ENCODE results near the gene COL6A1. TPM values are rescaled to one million over a fixed set of nuclear protein-coding genes. Genes with fewer than 3 reads are reported as not detected.
A peak's percentile ranks its signal among the peaks of the same experiment; 100 is the strongest.

COL6A1 gene
- polyA plus RNA-seq, 1 of the 3 experiments (the other 2 are of a cell fraction): 107 TPM

GRCh38 chr21:45972353-45972715, 9.2 kb upstream of the COL6A1 start (continued):
- TF ChIP-seq USF2 (IDR thresholded peaks at IDR 0.05; ENCODE audit: borderline replicate concordance, low read depth, low read length) (no peak), SIN3A (IDR thresholded peaks at IDR 0.05; ENCODE audit: borderline replicate concordance, low read depth, low read length) (no peak)

GRCh38 chr21:45972716-45973474, 8.7 kb upstream of the COL6A1 start:
- 15% methylated on average over 4 of the region's 58 CpGs for WGBS (ENCODE audit: low lambda C conversion rate)
- ChIA-PET POLR2A (interaction anchor here (0.6 to 2.5 kb wide), 9 partner anchors 8 to 375 kb away, joined by 3 to 13 read pairs (median 4); partner anchors contain the start of gene COL6A1), CTCF (interaction anchor here (0.6 to 3.5 kb wide), 17 partner anchors 9 to 417 kb away, joined by 3 to 15 read pairs (median 3); partner anchors contain the start of genes COL6A1 and COL6A2)
- Histone ChIP-seq H3K9me3 (no peaks in the 10 kb centered on the region), H3K27me3 (ENCODE audit: insufficient read depth) (no peaks in the 10 kb centered on the region), H3F3A (replicated peaks; ENCODE audit: insufficient read depth) (peaks cover 3% of the 10 kb centered on the region), H3K4me3 (ENCODE audit: low read depth in 2 of 2, low read length in 1 of 2) (peak overlapping the region in 1 of 2 experiments; percentile 41; a peak in 2 of 4 replicates), H3K36me3 (replicated peaks in 1 of 2; ENCODE audit: control insufficient read depth in 1 of 2, insufficient read depth in 2 of 2, low read length in 1 of 2) (no peaks in the 10 kb centered on the region), H4K20me1 (ENCODE audit: insufficient read depth) (no peaks in the 10 kb centered on the region), H3K9ac (no peak overlapping the region; the same call in 1 of the 2 replicates), H3K4me2 (peak overlapping the region; percentile 69), H3K79me2 (ENCODE audit: insufficient read depth) (no peaks in the 10 kb centered on the region), H3K9me2 (no peaks in the 10 kb centered on the region), H3K27ac (ENCODE audit: low read depth in 2 of 2, low read length in 1 of 2) (peak overlapping the region; percentile 27 to 98; a peak in 3 of 4 replicates), H2AFZ (ENCODE audit: low read depth) (peak overlapping the region; percentile 82; the same call in 1 of the 2 replicates), H3K4me1 (ENCODE audit: control insufficient read depth in 1 of 2, insufficient read depth in 2 of 2, low read depth in 1 of 2, low read length in 1 of 2) (peaks cover 23 to 67% of the 10 kb centered on the region in 2 experiments; a peak in 3 of 4 replicates)
- DNase-seq: peak; percentile 80
- TF ChIP-seq MEF2A (IDR thresholded peaks at IDR 0.05; ENCODE audit: borderline replicate concordance, low read depth) (no peak), GABPA (IDR thresholded peaks at IDR 0.05; ENCODE audit: low read depth) (peak; percentile 44; the same call in 1 of the 2 replicates), USF2 (IDR thresholded peaks at IDR 0.05; ENCODE audit: borderline replicate concordance, low read depth, low read length) (no peak), YY1 (IDR thresholded peaks at IDR 0.05; ENCODE audit: low read depth) (no peak), CTCF (IDR thresholded peaks at IDR 0.05) (no peak), REST (IDR thresholded peaks at IDR 0.05; ENCODE audit: low read depth, low read length) (no peak), RXRA (IDR thresholded peaks at IDR 0.05; ENCODE audit: borderline replicate concordance, low read depth) (no peak), FOXJ3 (CRISPR knock-in tag; IDR thresholded peaks at IDR 0.05) (no peak), NRF1 (IDR thresholded peaks at IDR 0.05; ENCODE audit: low read depth, low read length) (no peak), ELF1 (IDR thresholded peaks at IDR 0.05) (no peak), MXI1 (IDR thresholded peaks at IDR 0.05; ENCODE audit: low read depth, low read length) (no peak; the same call in 1 of the 2 replicates), FOXM1 (IDR thresholded peaks at IDR 0.05; ENCODE audit: low read depth) (no peak), MAX (IDR thresholded peaks at IDR 0.05; ENCODE audit: low read depth) (no peak), SIN3A (IDR thresholded peaks at IDR 0.05; ENCODE audit: borderline replicate concordance, low read depth, low read length) (no peak), GATA2 (CRISPR knock-in tag; IDR thresholded peaks at IDR 0.05) (no peak), EZH2phosphoT487 (IDR thresholded peaks at IDR 0.05; ENCODE audit: borderline replicate concordance, low read depth) (no peak), TCF12 (IDR thresholded peaks at IDR 0.05) (peak; percentile 68), NFIC (IDR thresholded peaks at IDR 0.05; ENCODE audit: borderline replicate concordance) (0 out of 2 replicates have a peak, but pooled peaks have one; percentile 14), EP300 (IDR thresholded peaks at IDR 0.05; ENCODE audit: borderline replicate concordance in 1 of 2, low read depth in 1 of 2, low read length in 1 of 2) (0 out of 4 replicates have a peak, but pooled peaks of 1 of the 2 experiments have one; percentile 7), RCOR1 (IDR thresholded peaks at IDR 0.05; ENCODE audit: low read length) (0 out of 2 replicates have a peak, but pooled peaks have one; percentile 21), JUND (IDR thresholded peaks at IDR 0.05) (no peak), TAF1 (IDR thresholded peaks at IDR 0.05; ENCODE audit: borderline replicate concordance, low read depth, low read length) (no peak)
